GM13976 (cell line): Measurements from ENCODE around the gene THOC1.

ENCODE experiments used
- DNase-seq: peaks from one replicate; pipeline ENCODE4 v3.0.0; 2012; ENCODE audit warnings: low spot score
- in situ Hi-C: fragments of 300-500 bp; cut with MboI; formaldehyde crosslinking; loops from one replicate; pipeline ENCODE4 v1.12.0; 2022; ENCODE audit warnings: low sequenced_read_pairs, mixed read lengths, inconsistent platforms; ENCODE audit not compliant: unreplicated experiment
- TF ChIP-seq, protein P1 (sequence below): IDR thresholded peaks from 2 replicates; pipeline ENCODE4 v1.5.1; 2012; ENCODE audit warnings: borderline replicate concordance, mild to moderate bottlenecking; ENCODE audit not compliant: insufficient read depth; ENCODE audit errors: extremely low read depth, missing control alignments, control extremely low read depth

The THOC1 gene

DNA sequence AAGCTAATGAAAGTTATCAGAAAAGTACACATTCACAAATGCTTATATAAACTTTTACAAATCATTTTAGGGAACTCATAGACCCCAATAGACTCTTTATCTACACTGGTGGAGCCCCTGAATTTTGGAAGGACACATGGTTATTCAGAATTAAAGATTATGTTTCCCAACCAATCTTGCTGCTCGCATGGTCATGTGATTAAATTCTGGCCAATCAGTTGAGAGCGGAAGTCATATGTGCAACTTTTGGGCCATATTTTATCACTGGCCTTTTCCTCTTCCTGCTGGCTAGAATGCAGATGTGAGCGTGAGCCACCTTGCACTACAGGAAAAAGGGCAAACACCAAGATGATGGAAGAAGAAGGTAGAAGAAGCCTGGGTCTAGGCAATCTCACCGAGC, 19.8 kb downstream of the THOC1 start:
- TF ChIP-seq, protein P1, sequence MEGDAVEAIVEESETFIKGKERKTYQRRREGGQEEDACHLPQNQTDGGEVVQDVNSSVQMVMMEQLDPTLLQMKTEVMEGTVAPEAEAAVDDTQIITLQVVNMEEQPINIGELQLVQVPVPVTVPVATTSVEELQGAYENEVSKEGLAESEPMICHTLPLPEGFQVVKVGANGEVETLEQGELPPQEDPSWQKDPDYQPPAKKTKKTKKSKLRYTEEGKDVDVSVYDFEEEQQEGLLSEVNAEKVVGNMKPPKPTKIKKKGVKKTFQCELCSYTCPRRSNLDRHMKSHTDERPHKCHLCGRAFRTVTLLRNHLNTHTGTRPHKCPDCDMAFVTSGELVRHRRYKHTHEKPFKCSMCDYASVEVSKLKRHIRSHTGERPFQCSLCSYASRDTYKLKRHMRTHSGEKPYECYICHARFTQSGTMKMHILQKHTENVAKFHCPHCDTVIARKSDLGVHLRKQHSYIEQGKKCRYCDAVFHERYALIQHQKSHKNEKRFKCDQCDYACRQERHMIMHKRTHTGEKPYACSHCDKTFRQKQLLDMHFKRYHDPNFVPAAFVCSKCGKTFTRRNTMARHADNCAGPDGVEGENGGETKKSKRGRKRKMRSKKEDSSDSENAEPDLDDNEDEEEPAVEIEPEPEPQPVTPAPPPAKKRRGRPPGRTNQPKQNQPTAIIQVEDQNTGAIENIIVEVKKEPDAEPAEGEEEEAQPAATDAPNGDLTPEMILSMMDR = no peak
- no peak for DNase-seq
- in situ Hi-C loops = no loop called here

DNA sequence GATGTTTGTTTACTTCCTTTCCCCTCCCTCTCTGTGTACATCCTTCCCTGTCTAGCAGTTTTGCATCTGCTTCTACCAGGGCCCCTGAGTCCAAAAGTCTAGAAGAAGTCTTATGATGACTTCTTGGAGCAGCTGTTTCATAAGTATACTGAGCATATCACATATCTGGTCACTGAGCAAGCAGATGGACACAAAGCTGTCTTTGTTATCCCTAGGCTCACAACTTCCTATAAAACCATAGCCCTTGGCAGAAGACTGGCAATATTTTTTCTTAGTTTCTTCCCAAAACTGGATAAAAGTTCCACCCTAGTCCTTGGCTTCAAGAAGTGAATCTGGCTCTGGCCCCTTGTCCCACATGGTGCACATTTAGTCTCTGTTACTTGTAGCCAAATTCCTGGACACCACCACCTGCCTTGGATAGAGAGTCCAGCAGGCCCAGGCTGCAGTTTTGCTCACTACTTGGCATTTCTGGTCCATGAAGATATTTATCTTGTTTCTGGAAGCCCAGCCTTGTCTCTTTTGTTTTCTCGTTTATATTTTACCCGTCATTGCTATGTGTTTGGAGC, 22.5 kb downstream of the THOC1 start:
- TF ChIP-seq, protein P1 = no peak
- in situ Hi-C loops = no loop called here
- DNase-seq = no peak

DNA sequence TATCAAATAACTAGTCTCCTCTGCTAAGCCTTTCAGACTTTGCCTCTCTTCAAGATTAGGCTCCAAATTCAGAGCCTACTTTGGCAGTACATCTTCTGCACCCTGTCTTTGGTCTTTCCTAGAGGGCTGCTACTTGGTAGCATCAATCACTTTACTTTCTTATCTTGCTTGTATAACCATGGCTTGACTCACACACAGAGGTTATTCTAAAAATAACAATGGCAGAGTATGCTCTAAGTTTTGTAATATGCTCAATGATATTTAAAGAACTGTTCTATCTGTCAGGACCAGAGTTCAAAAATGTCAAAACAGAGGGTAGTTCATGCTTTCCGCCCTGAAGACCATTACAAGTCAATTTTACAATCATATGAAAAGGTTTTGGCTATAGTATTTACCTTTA, 27.7 kb downstream of the THOC1 start:
- no peak for DNase-seq
- TF ChIP-seq, protein P1 = no peak
- in situ Hi-C loops = no loop called here

DNA sequence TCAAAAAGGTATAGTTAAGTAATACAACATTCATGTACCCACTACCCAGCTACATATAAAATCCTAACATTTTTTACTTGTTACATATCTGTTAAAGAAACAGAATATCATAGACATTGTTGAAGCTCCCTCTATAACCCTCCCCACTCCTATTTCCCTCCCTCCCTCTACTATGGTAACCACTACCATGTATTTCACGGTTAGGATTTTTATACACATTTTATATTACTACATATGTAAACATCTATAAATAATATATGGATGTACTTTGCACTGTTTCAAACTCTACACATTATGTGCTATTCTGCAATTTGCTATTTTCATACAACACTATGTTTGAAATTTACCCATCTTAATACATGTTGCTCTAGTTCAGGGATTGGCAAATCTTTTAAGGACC, 36.3 kb downstream of the THOC1 start:
- in situ Hi-C loops = no loop called here
- TF ChIP-seq, protein P1 = no peak
- DNase-seq = no peak

DNA sequence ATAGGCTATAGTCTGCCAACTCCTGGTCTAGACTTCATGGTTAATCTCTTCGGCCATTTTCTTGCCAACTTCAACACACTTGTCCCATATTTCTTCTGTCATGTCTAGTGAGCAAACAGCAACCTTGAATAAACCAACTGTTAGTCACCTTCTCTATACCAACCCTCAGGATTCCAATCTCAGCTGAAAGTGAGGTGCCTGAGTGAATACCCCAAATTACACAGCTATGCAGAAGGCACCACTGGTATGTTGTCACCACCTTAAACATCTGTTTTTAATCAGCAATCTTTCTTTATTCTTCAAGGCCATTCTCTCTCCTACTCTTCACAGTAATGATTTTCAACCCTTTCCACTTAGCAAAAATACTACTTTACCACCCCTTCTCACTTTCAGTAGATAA, 39.3 kb downstream of the THOC1 start:
- no peak for DNase-seq
- in situ Hi-C loops = no loop called here
- TF ChIP-seq, protein P1 = no peak

DNA sequence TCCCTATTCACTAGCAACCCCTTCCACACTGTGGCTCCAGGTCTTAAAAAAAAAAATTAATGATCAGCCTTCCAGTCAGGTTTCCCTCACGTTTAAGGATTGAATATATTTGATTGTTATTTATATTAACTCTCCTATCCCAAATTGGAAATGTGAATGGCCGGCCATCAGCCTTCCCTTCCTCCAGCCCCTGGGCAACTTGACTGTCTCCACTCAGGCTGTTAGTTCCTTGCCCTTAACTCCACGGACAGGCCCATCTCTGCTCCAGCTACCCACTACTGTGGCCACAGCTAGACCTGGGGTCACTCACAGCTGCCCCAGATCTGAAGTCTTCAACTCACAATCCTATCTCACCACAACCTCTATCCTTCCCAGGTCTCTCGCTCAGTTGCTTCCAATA, 39.9 kb downstream of the THOC1 start:
- TF ChIP-seq, protein P1 = no peak
- DNase-seq = no peak
- in situ Hi-C loops = no loop called here

DNA sequence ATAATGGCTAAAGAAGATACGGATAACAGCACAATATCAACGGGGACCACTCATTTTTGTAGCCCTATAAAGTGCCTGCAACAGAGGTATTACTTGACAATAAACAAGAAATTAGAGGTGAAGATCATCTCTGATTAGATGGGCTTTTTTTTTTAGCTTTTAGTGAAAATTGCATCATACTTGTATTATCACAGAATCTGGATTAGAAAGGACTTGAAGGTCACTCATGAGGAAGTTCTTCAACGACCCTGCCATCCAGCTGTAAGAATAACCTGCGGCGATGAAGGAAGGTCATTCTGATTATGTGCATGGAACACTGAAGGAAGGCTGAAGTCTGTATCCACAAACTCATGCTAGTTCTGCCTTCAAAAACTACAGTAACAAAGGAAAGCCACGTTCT, 40.5 kb downstream of the THOC1 start:
- DNase-seq = no peak
- TF ChIP-seq, protein P1 = no peak
- in situ Hi-C loops = no loop called here
